NCI-H345 treated with DMSO at 0.1 percent for 48 hours (cell line): ENCODE results near the gene AFF3.
"Not testable (repeated sequence)": the region's sequence is repeated elsewhere in the genome, so short reads cannot be mapped to it uniquely, and the experiment has no call there.

ENCODE experiments used
- DNase-seq: peaks from one replicate; lab custom pipeline; 2025; ENCODE audit not compliant: unreplicated experiment; lab: John Stamatoyannopoulos, UW

Gene AFF3

GRCh38 chr2:99977966-99978365, 164.4 kb downstream of the AFF3 start:
- DNase-seq: no peak

GRCh38 chr2:99975386-99975785, 167.0 kb downstream of the AFF3 start:
- no peak for DNase-seq

GRCh38 chr2:99974682-99975375, 167.6 kb downstream of the AFF3 start:
- DNase-seq: no peak

GRCh38 chr2:99974275-99974674, 168.1 kb downstream of the AFF3 start:
- DNase-seq: no peak

GRCh38 chr2:99971326-99971900, 171.0 kb downstream of the AFF3 start:
- DNase-seq: no peak

- DNase-seq: no peak
These were observed 172.0 kb downstream of the AFF3 start for GRCh38 chr2:99970292-99970868.

- DNase-seq: no peak
These were observed 181.0 kb downstream of the AFF3 start for GRCh38 chr2:99961196-99961913.

- DNase-seq: no peak
These were observed 181.6 kb downstream of the AFF3 start for GRCh38 chr2:99960790-99961189.

- DNase-seq: no peak
These were observed 182.1 kb downstream of the AFF3 start for GRCh38 chr2:99960291-99960690.

GRCh38 chr2:99959261-99960014, 183.0 kb downstream of the AFF3 start:
- no peak for DNase-seq

GRCh38 chr2:99957332-99958133, 184.9 kb downstream of the AFF3 start:
- no peak for DNase-seq

GRCh38 chr2:99956232-99957030, 186.0 kb downstream of the AFF3 start:
- no peak for DNase-seq

GRCh38 chr2:99953750-99954149, 188.6 kb downstream of the AFF3 start:
- no peak for DNase-seq

GRCh38 chr2:99949963-99950362, 192.4 kb downstream of the AFF3 start:
- no peak for DNase-seq

- DNase-seq: no peak
These were observed 192.9 kb downstream of the AFF3 start for GRCh38 chr2:99949530-99949929.

GRCh38 chr2:99948010-99948409, 194.4 kb downstream of the AFF3 start:
- no peak for DNase-seq

GRCh38 chr2:99947366-99947765, 195.0 kb downstream of the AFF3 start:
- DNase-seq: not testable (repeated sequence)

GRCh38 chr2:99944019-99944418, 198.4 kb downstream of the AFF3 start:
- DNase-seq: no peak

- DNase-seq: no peak
These were observed 199.6 kb downstream of the AFF3 start for GRCh38 chr2:99942561-99943347.
